Heart right ventricle (tissue), 16 donors: ENCODE data around the gene BCL2. TPM values are rescaled to one million over a fixed set of nuclear protein-coding genes. Genes with fewer than 3 reads are reported as not detected.
A peak's percentile ranks its signal among the peaks of the same experiment; 100 is the strongest.

Experiments used
- ATAC-seq, 8 donors: fragments of 200-7000 bp; cut with Tn5 transposase; one replicate each; pipeline ENCODE4 v1.9.1; 2020; ENCODE audit warnings: mild to moderate bottlenecking in 8 of 8, moderate library complexity in 8 of 8, moderate number of reproducible peaks in 1 of 8
- DNase-seq, 2 donors: peaks; one replicate each; pipeline ENCODE4 v3.0.0-alpha.2; 2020
- H3K27ac ChIP-seq, 10 donors: fragments of 200-600 bp; sonication (generic) in 2 of 10; one replicate each; pipeline versions ENCODE4 v1.5.0 to v1.8.0; 2020 to 2022; ENCODE audit warnings: mild to moderate bottlenecking in 3 of 10
- H3K27me3 ChIP-seq, 7 donors: fragments of 200-600 bp; one replicate each; pipeline ENCODE4 v1.8.0; 2021 to 2022; ENCODE audit warnings: mild to moderate bottlenecking in 2 of 7
- H3K36me3 ChIP-seq, 9 donors: fragments of 200-600 bp; sonication (generic) in 1 of 9; one replicate each; pipeline versions ENCODE4 v1.5.0 to v1.8.0; 2020 to 2022; ENCODE audit warnings: mild to moderate bottlenecking in 2 of 9
- H3K4me1 ChIP-seq, 9 donors: fragments of 200-600 bp; sonication (generic) in 1 of 9; one replicate each; pipeline versions ENCODE4 v1.5.0 to v1.8.0; 2020 to 2022; ENCODE audit warnings: mild to moderate bottlenecking in 4 of 9
- H3K4me3 ChIP-seq, 10 donors: fragments of 200-600 bp; sonication (generic) in 2 of 10; one replicate each; pipeline versions ENCODE4 v1.5.0 to v1.8.0; 2020 to 2022; ENCODE audit warnings: mild to moderate bottlenecking in 7 of 10, moderate library complexity in 2 of 10
- H3K9me3 ChIP-seq, 11 donors: fragments of 200-600 bp in 10 of 11; sonication (generic) in 2 of 11; one replicate each; pipeline versions ENCODE4 v1.5.0 to v1.8.0; 2013 to 2022; ENCODE audit warnings: mild to moderate bottlenecking in 2 of 11, control low read depth in 1 of 11, moderate library complexity in 1 of 11
- CTCF ChIP-seq, 9 donors: fragments of 200-600 bp; sonication (generic) in 2 of 9; IDR thresholded peaks; one replicate each; pipeline versions ENCODE4 v1.5.0 to v1.8.0; 2021 to 2022; ENCODE audit warnings: antibody characterized with exemption in 9 of 9, mild to moderate bottlenecking in 5 of 9, moderate library complexity in 1 of 9
- WGBS, 2 donors: extraction: QIAGEN DNeasy Blood & Tissue Kit; methylation state at CpG; one replicate each; pipeline ENCODE4 v1.1.7; 2013; ENCODE audit warnings: inconsistent platforms in 1 of 2; 5-methylcytosine and 5-hydroxymethylcytosine counted together
- intact Hi-C, 10 donors: fragments of 100-400 bp; cut with DNase I; formaldehyde crosslinking; loops; one replicate each; pipeline versions ENCODE4 v1.11.1 to v1.14.2; 2022
- polyA plus RNA-seq, 2 donors: library from polyadenylated mRNA; stranded (reverse); fragments of 200-250 nt; gene quantifications; one replicate each; pipeline ENCODE4 v1.2.3, GENCODE V29; 2013
- total RNA-seq, 10 donors: library from RNA; stranded (reverse); fragmentation: NEBNext Ultra II Directional in 3 of 10; extraction: Animal tissue kit (Norgen Biotek cat#: 25700) in 3 of 10; gene quantifications; one replicate each; pipeline versions ENCODE4 v1.2.1 to v1.2.4, GENCODE V29; 2021 to 2023
- donor health status: Arrhythmogenic right ventricular cardiomyopathy.
- donor health status: ischemic (EF 13 %, LVEDD 7.1; RV severe dilation, severe dysfunction).
- donor health status: healthy with polysubstance abuse.
- donor health status: DM: no; HTN: yes; CAD: no.
- donor health status: DM: no; HTN: no; CAD: no.
- donor health status: ischemic (EF 25% LVEDD 6.9; RV normal size, moderate dysfunction).
- donor health status: ischemic (EF 25% LVEDD 5.7; RV mildly dilated, moderate dysfunction).
- donor health status: healthy.
- donor health status: DM: yes; HTN: yes; CAD: no.
- donor health status: Ischemic cardiomyopathy.
- donor health status: ischemic (EF 35%, LVEDD 5.7; RV mildly dilated, moderate dysfunction).
- donor health status: nonischemic (EF 11% LVEDD 7.7; RV severe dilation, severe dysfunction).
- donor health status: DM: yes; HTN: yes; CAD: no.
- donor health status: PGD.
- donor health status: ischemic (EF 29% LVEDD 5.4; RV normal size, mild dysfunction).
- donor health status: nonischemic (EF 23%, LVEDD 6.1; RV moderate dilation, normal function).

Gene BCL2
- total and polyA plus RNA-seq, 12 donors: 1.5 to 23.1 (median 9.6) TPM

GRCh38 chr18:63140038-63140450 is 179.5 kb downstream of the BCL2 start:
- peaks cover 0 to 67% (median 59%) of the 10 kb centered on the region in 9 donors for H3K4me1 ChIP-seq
- no peaks in the 10 kb centered on the region for H3K27me3 ChIP-seq
- H3K9me3 ChIP-seq: no peaks in the 10 kb centered on the region
- DNase-seq: no peak
- H3K4me3 ChIP-seq: no peak overlapping the region
- intact Hi-C loops: loop anchor here in 2 of 10 donors (10.0 kb wide), 1 partner anchor 115 kb away; no protein-coding TSS in a partner anchor
- 74 to 79% methylated on average over 3 of the region's 3 CpGs for WGBS, 2 donors
- no peak overlapping the region for H3K27ac ChIP-seq
- H3K36me3 ChIP-seq: no peaks in the 10 kb centered on the region
- no peak for TF ChIP-seq CTCF (IDR thresholded peaks at IDR 0.05)
- no peak for ATAC-seq

DNA sequence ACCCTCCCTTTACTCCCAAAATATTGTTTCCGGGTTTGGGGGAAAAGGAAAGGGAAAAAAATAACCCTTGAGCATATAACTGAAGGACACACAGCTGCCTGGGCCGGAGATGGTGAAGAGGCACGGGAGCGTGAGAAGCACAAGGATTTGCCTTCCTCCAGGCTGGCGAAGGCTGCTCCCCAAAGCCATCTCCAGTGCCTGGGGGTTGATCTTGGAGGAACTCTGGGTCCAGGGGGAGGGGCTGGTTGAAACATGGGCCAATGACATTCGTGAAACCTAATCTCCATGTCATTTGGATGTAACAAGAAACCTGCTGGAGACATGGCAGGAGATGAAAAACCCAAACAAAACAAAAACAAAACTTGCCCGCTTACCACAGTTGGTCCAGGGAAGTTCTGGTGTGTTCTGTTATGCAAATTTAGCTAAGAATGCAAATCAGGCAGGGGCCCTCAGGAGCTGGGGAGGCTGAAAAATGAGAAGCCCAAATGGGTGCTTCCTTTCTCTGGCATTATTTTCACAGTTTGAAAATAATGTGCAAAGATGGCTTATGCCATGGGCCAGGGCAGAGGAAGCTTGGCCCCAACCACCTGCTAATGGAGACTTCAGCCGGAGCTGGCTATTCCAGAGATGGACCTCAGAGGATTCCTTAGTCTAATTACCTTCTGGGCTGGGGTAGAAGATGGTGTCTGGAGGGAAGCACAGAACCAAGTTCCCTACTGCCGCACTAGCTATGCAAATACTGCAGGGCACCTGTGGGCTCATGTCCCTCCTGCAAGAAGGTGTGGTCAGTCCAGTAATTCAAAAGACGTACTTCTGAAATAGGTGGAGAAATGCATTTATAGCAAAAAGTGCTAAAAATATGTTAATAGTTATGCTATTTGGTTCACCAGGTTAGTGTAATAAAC is 180.9 kb downstream of the BCL2 start:
- H3K4me1 ChIP-seq: peaks cover 0 to 67% (median 58%) of the 10 kb centered on the region in 9 donors
- peak overlapping the region in 7 of 10 donors; percentile 9 to 77 (median 49) for H3K27ac ChIP-seq
- ATAC-seq (peak in 6 of 8 donors; percentile 32 to 54 (median 46)), DNase-seq (peak in 1 of 2 donors; percentile 39)
- WGBS, 2 donors: 56 to 61% methylated on average over 10 of the region's 10 CpGs
- H3K36me3 ChIP-seq: no peaks in the 10 kb centered on the region
- no peaks in the 10 kb centered on the region for H3K27me3 ChIP-seq
- intact Hi-C loops: loop anchor here in 6 of 10 donors (5.0 to 10.0 kb wide), 6 partner anchors 114 to 296 kb away; partner anchors contain the start of gene VPS4B (in 1 of the 6)
- H3K9me3 ChIP-seq: no peaks in the 10 kb centered on the region
- H3K4me3 ChIP-seq: peak overlapping the region in 8 of 10 donors; percentile 4 to 41 (median 30)
- no peak for TF ChIP-seq CTCF (IDR thresholded peaks at IDR 0.05)

GRCh38 chr18:63137999-63138435 is 181.6 kb downstream of the BCL2 start:
- intact Hi-C loops: loop anchor here in 6 of 10 donors (5.0 to 10.0 kb wide), 6 partner anchors 113 to 297 kb away; partner anchors contain the start of gene VPS4B (in 1 of the 6)

More at GRCh38 chr18:63137999-63138435, 181.6 kb downstream of the BCL2 start:
- no peak for TF ChIP-seq CTCF (IDR thresholded peaks at IDR 0.05)
- Histone ChIP-seq H3K4me3 (peak overlapping the region in 8 of 10 donors; percentile 4 to 41 (median 30)), H3K27ac (peak overlapping the region in 6 of 10 donors; percentile 39 to 77 (median 54)), H3K36me3 (no peaks in the 10 kb centered on the region), H3K4me1 (peaks cover 0 to 61% (median 51%) of the 10 kb centered on the region in 9 donors), H3K27me3 (no peaks in the 10 kb centered on the region), H3K9me3 (no peaks in the 10 kb centered on the region)
- WGBS, 2 donors: 43 to 57% methylated on average over 12 of the region's 12 CpGs
- ATAC-seq: peak; percentile 79 to 96 (median 90)
- DNase-seq: peak in 1 of 2 donors; percentile 72
